ENCODE data around the gene BEX3.

DNA sequence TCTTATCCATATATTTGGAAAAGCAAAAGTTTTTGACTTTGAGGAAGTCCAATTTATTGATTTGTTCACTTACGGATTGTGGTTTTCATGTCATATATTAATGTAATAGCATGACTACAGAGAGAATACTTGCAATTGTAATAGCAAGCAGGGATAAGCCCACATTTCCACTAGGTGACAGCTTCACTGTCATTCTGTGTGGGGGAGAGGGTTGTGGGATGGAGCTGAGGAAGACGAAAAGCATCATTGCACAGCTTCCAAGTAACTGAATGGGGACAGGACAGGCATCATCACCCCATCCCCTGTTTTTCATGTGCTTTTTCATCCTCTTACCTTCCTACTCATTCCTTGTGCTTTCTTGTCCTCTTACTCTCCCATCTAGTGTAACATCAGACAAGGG lies 31.4 kb downstream of the BEX3 start:
- TF ChIP-seq, protein P1, sequence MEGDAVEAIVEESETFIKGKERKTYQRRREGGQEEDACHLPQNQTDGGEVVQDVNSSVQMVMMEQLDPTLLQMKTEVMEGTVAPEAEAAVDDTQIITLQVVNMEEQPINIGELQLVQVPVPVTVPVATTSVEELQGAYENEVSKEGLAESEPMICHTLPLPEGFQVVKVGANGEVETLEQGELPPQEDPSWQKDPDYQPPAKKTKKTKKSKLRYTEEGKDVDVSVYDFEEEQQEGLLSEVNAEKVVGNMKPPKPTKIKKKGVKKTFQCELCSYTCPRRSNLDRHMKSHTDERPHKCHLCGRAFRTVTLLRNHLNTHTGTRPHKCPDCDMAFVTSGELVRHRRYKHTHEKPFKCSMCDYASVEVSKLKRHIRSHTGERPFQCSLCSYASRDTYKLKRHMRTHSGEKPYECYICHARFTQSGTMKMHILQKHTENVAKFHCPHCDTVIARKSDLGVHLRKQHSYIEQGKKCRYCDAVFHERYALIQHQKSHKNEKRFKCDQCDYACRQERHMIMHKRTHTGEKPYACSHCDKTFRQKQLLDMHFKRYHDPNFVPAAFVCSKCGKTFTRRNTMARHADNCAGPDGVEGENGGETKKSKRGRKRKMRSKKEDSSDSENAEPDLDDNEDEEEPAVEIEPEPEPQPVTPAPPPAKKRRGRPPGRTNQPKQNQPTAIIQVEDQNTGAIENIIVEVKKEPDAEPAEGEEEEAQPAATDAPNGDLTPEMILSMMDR (IDR thresholded peaks at IDR 0.05) = no peak
- TF ChIP-seq POLR2A (IDR thresholded peaks at IDR 0.05) (no peak), EP300 (IDR thresholded peaks at IDR 0.05) (no peak)
